HFFc6 (cell line): Measurements from ENCODE around the gene AUTS2. TPM values are rescaled to one million over a fixed set of nuclear protein-coding genes. Genes with fewer than 3 reads are reported as not detected.

Experiments used
- DNase-seq: peaks from one replicate; pipeline ENCODE4 v3.0.0-alpha.2; 2018
- H3K27ac Mint-ChIP-seq: 2 replicates; pipeline ENCODE4 v1.8.0; 2020; ENCODE audit warnings: mild to moderate bottlenecking, mixed read lengths
- H3K27me3 Mint-ChIP-seq: 2 replicates; pipeline ENCODE4 v1.8.0; 2021; ENCODE audit warnings: mild to moderate bottlenecking, moderate library complexity, mixed read lengths; ENCODE audit not compliant: insufficient read depth
- H3K36me3 Mint-ChIP-seq: 2 replicates; pipeline ENCODE4 v1.8.0; 2021; ENCODE audit warnings: low read depth, mixed read lengths
- H3K4me1 Mint-ChIP-seq: 2 replicates; pipeline ENCODE4 v1.8.0; 2020; ENCODE audit warnings: low read depth, mixed read lengths
- H3K4me3 Mint-ChIP-seq: 2 replicates; pipeline ENCODE4 v1.8.0; 2020; ENCODE audit warnings: mild to moderate bottlenecking, moderate library complexity, mixed read lengths
- H3K9me3 Mint-ChIP-seq: 2 replicates; pipeline ENCODE4 v1.8.0; 2020; ENCODE audit warnings: mild to moderate bottlenecking, mixed read lengths
- total RNA-seq, 6 experiments: library from RNA; stranded (reverse); fragmentation: NEBNext Ultra II Directional; extraction: Animal tissue kit (Norgen Biotek cat#: 25700); gene quantifications; 2 replicates in 1 of 6; 3 replicates in 5 of 6; pipeline ENCODE4 v1.2.3, GENCODE V29; 2021
- TF ChIP-seq, protein P1 (sequence below): fragments of 200-600 bp; sonication (generic); IDR thresholded peaks from 2 replicates; pipeline ENCODE4 v1.5.0; 2021; ENCODE audit warnings: antibody characterized with exemption, mild to moderate bottlenecking

The AUTS2 gene
- total RNA-seq, 6 experiments from 2014 or later = 0.02 to 0.19 (median 0.16) TPM; not detected in 2

DNA sequence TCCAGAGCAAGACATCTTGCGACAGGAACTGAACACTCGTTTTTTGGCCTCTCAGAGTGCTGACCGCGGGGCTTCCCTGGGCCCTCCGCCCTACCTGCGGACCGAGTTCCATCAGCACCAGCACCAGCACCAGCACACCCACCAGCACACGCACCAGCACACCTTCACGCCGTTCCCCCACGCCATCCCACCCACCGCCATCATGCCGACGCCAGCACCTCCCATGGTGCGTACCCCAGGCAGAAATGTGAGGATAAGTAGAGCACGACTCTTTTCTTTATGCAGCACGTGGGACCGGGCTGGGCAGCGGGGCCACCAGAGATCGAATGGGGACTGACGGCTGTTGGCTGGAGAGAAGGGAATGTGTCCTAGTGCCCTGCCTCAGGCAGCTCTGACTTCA lies 1167.8 kb downstream of the AUTS2 start:
- TF ChIP-seq, protein P1, sequence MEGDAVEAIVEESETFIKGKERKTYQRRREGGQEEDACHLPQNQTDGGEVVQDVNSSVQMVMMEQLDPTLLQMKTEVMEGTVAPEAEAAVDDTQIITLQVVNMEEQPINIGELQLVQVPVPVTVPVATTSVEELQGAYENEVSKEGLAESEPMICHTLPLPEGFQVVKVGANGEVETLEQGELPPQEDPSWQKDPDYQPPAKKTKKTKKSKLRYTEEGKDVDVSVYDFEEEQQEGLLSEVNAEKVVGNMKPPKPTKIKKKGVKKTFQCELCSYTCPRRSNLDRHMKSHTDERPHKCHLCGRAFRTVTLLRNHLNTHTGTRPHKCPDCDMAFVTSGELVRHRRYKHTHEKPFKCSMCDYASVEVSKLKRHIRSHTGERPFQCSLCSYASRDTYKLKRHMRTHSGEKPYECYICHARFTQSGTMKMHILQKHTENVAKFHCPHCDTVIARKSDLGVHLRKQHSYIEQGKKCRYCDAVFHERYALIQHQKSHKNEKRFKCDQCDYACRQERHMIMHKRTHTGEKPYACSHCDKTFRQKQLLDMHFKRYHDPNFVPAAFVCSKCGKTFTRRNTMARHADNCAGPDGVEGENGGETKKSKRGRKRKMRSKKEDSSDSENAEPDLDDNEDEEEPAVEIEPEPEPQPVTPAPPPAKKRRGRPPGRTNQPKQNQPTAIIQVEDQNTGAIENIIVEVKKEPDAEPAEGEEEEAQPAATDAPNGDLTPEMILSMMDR = no peak
- H3K36me3 Mint-ChIP-seq = peaks cover 4% of the 10 kb centered on the region; the same call in 1 of the 2 replicates
- H3K4me1 Mint-ChIP-seq = no peaks in the 10 kb centered on the region
- H3K27me3 Mint-ChIP-seq = no peaks in the 10 kb centered on the region
- peaks cover 58% of the 10 kb centered on the region for H3K9me3 Mint-ChIP-seq
- no peak for DNase-seq
- H3K4me3 Mint-ChIP-seq = no peak overlapping the region
- H3K27ac Mint-ChIP-seq = no peak overlapping the region

DNA sequence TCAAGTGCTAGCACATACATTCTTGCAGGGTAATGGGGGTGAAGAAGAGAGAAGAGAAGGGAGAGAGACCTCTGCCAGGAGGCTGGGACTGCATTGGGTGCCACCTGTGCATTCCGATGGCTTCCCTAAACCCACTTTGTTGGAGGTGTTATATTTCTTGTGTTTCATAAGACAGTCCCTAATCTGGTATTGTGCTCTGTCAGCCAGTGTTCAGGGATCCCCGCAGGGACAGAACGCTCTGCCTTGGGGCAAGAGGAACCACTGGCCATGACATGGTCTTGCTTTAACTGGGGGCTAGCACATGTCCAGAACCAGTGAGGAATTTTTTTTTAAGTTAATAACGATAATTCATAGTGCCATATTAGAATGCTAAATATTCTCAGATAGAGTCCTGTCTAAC lies 1168.4 kb downstream of the AUTS2 start:
- Mint-ChIP-seq H3K27me3 (no peaks in the 10 kb centered on the region), H3K36me3 (peaks cover 4% of the 10 kb centered on the region; the same call in 1 of the 2 replicates), H3K4me3 (no peak overlapping the region), H3K27ac (no peak overlapping the region), H3K4me1 (no peaks in the 10 kb centered on the region), H3K9me3 (peaks cover 57% of the 10 kb centered on the region)
- TF ChIP-seq, protein P1 = no peak
- DNase-seq = no peak

DNA sequence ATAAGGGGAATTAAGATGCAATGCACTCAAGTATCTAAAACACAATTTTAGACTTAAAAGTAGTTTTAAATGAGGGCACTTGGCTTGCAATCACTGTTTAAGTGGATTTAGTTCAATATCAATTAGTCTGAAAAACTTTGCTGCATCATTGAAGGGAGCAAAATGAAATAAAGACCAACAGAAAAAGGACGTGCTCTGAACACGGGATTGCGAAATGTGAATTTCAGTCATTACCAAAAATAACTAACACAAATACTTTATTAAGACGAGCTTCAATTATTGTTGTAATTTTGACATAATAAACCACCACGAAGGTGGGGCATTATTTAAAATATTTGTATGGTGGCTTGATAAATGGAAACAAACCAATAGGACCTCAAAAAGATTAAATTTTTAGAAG lies 1171.9 kb downstream of the AUTS2 start:
- TF ChIP-seq, protein P1 = no peak
- Mint-ChIP-seq H3K4me1 (no peaks in the 10 kb centered on the region), H3K9me3 (peaks cover 28% of the 10 kb centered on the region), H3K4me3 (no peak overlapping the region), H3K27me3 (peaks cover 1% of the 10 kb centered on the region; the same call in 1 of the 2 replicates), H3K36me3 (no peaks in the 10 kb centered on the region), H3K27ac (no peak overlapping the region)
- DNase-seq = no peak

DNA sequence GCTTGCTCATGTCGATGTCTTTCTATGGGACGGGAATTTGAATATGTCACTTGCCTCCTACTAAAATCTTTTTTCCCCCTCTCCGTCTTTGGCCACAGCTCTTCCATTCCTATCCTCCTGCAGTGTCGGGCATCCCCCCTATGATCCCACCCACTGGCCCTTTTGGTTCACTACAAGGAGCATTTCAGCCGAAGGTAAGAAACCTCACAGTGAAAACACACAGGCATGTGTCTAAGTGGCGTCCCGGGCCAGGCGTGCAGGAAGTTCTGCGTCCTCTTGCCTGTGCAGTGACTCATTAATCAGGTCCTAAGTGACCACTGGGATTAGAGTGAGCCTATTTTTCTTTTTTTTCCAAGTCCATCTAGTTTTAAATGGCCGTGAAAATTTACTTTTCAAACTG lies 1173.2 kb downstream of the AUTS2 start:
- Mint-ChIP-seq H3K36me3 (no peaks in the 10 kb centered on the region), H3K4me1 (no peaks in the 10 kb centered on the region), H3K9me3 (peaks cover 19% of the 10 kb centered on the region), H3K4me3 (no peak overlapping the region), H3K27me3 (peaks cover 1% of the 10 kb centered on the region), H3K27ac (no peak overlapping the region)
- DNase-seq = no peak
- TF ChIP-seq, protein P1 = no peak

DNA sequence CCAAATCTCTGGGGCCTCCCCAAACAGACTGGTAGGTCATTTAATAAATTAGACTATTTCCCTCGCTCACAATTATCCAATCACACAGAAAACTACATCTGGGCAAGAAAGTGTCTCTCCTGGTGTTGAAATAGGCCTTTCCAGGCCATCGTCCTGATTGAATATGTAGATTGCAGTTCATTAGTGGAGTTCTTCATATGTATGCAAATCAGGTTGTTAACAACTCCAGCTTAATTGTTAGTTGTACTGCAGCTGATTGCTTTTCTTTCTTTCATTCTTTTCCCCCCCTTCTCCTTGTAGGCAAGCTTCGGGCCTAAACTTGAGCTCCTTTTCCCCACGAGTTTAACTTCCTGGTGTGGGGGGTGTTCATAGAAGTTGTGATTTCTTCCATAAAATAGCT lies 1174.6 kb downstream of the AUTS2 start:
- no peak for DNase-seq
- Mint-ChIP-seq H3K4me3 (no peak overlapping the region), H3K4me1 (no peaks in the 10 kb centered on the region), H3K9me3 (peaks cover 19% of the 10 kb centered on the region), H3K27me3 (peaks cover 1% of the 10 kb centered on the region), H3K36me3 (no peaks in the 10 kb centered on the region), H3K27ac (no peak overlapping the region)
- TF ChIP-seq, protein P1 = no peak

DNA sequence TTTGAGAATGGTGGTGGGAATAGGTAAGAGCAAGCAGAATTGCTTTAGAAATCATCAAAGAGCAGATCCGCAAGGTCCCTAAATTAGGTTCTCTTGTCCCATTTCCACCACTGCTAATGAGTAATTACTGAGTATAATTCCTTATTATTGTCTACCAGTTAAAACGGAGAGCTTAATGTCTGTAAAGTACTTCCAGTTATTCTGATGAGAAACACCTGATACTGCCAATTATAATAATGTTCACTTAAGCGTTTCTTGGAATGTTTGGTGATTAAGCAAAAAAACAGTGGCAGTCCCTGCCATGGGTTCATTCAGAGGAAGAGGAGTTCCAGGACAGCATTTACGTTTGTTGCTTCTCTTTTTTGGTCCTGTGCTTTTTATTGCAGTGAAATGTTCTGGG lies 1175.1 kb downstream of the AUTS2 start:
- Mint-ChIP-seq H3K27me3 (peaks cover 1% of the 10 kb centered on the region), H3K4me3 (no peak overlapping the region), H3K9me3 (peaks cover 21% of the 10 kb centered on the region), H3K4me1 (no peaks in the 10 kb centered on the region), H3K36me3 (no peaks in the 10 kb centered on the region), H3K27ac (no peak overlapping the region)
- DNase-seq = no peak
- TF ChIP-seq, protein P1 = no peak
